GM15510 (cell line): ENCODE data around the gene CYP26C1.

Source experiments
- POLR2A ChIP-seq: IDR thresholded peaks from 3 replicates; pipeline ENCODE4 v1.6.1; 2011; ENCODE audit warnings: borderline replicate concordance; ENCODE audit not compliant: insufficient read length; ENCODE audit errors: extremely low read depth

Gene CYP26C1

GRCh38 chr10:93106631-93107072 lies 46.1 kb downstream of the CYP26C1 start:
- no peak for TF ChIP-seq POLR2A

- no peak for TF ChIP-seq POLR2A
Measured at GRCh38 chr10:93110472-93111146, 50.0 kb downstream of the CYP26C1 start.

- no peak for TF ChIP-seq POLR2A
Measured at GRCh38 chr10:93113042-93113441, 52.4 kb downstream of the CYP26C1 start.

- TF ChIP-seq POLR2A: no peak
Measured at GRCh38 chr10:93115661-93116383, 55.2 kb downstream of the CYP26C1 start.
